SK-N-SH (cell line): ENCODE measurements around the gene MIXL1. TPM values are rescaled to one million over a fixed set of nuclear protein-coding genes. Genes with fewer than 3 reads are reported as not detected.

Source experiments
- CTCF ChIA-PET: fragments of 300-600, 350-600 bp; formaldehyde crosslinking; extraction: SDS; loops from one replicate; lab custom pipeline; 2021; lab: Yijun Ruan, JAX
- POLR2A ChIA-PET: fragments of 350-600 bp; sonication (Branson Sonifier 250); formaldehyde crosslinking; extraction: SDS; loops from one replicate; lab custom pipeline; 2020; ENCODE audit warnings: antibody characterized with exemption, inconsistent platforms; lab: Yijun Ruan, JAX
- DNase-seq: peaks from one replicate; pipeline ENCODE4 v3.0.0; 2012
- H2AFZ ChIP-seq: fragments of 200-600 bp; sonication (generic); 2 replicates; pipeline ENCODE4 v1.8.1; 2016; ENCODE audit warnings: antibody characterized with exemption, mild to moderate bottlenecking, low read depth
- H3F3A ChIP-seq: fragments of 200-600 bp; sonication (generic); replicated peaks from 2 replicates; pipeline ENCODE3; 2016; ENCODE audit warnings: antibody characterized with exemption, mild to moderate bottlenecking; ENCODE audit not compliant: insufficient read depth
- H3K27ac ChIP-seq, 2 experiments: fragments of 200-500 bp in 1 of 2; fragments of 200-600 bp in 1 of 2; sonication (Bioruptor generic) in 1 of 2; sonication (generic), shearing (Covaris generic) in 1 of 2; 2 replicates each; pipeline versions ENCODE4 v1.5.1 to v1.6.1; 2014 to 2016; ENCODE audit warnings: low read depth in 2 of 2, inconsistent platforms in 1 of 2, low read length in 1 of 2, mild to moderate bottlenecking in 1 of 2, mixed read lengths in 1 of 2
- H3K27me3 ChIP-seq: fragments of 200-600 bp; sonication (generic), shearing (Covaris generic); 2 replicates; pipeline ENCODE4 v1.6.1; 2016; ENCODE audit warnings: mixed run types; ENCODE audit not compliant: insufficient read depth
- H3K36me3 ChIP-seq, 2 experiments: fragments of 200-500 bp in 1 of 2; fragments of 200-600 bp in 1 of 2; sonication (Bioruptor generic) in 1 of 2; sonication (generic) in 1 of 2; replicated peaks in 1 of 2; 2 replicates each; pipeline versions ENCODE3 to v1.5.1; 2014 to 2016; ENCODE audit warnings: low read length in 1 of 2, mild to moderate bottlenecking in 1 of 2; ENCODE audit not compliant: insufficient read depth in 2 of 2, control insufficient read depth in 1 of 2
- H3K4me1 ChIP-seq, 2 experiments: fragments of 200-500 bp in 1 of 2; fragments of 200-600 bp in 1 of 2; sonication (Bioruptor generic) in 1 of 2; sonication (generic), shearing (Covaris generic) in 1 of 2; 2 replicates each; pipeline versions ENCODE4 v1.5.1 to v1.6.1; 2014 to 2016; ENCODE audit warnings: low read depth in 1 of 2, low read length in 1 of 2, mixed run types in 1 of 2; ENCODE audit not compliant: insufficient read depth in 2 of 2, control insufficient read depth in 1 of 2
- H3K4me2 ChIP-seq: fragments of 200-600 bp; sonication (generic), shearing (Covaris generic); 2 replicates; pipeline ENCODE4 v1.6.1; 2017; ENCODE audit warnings: mixed run types
- H3K4me3 ChIP-seq, 2 experiments: fragments of 200-500 bp in 1 of 2; fragments of 200-600 bp in 1 of 2; sonication (Bioruptor generic) in 1 of 2; sonication (generic), shearing (Covaris generic) in 1 of 2; 2 replicates each; pipeline versions ENCODE4 v1.5.1 to v1.8.1; 2014 to 2016; ENCODE audit warnings: low read depth in 2 of 2, inconsistent platforms in 1 of 2, low read length in 1 of 2, mild to moderate bottlenecking in 1 of 2, mixed read lengths in 1 of 2, moderate library complexity in 1 of 2
- H3K79me2 ChIP-seq: fragments of 200-600 bp; sonication (generic); 2 replicates; pipeline ENCODE4 v1.8.1; 2017; ENCODE audit warnings: mild to moderate bottlenecking; ENCODE audit not compliant: insufficient read depth
- H3K9ac ChIP-seq: fragments of 200-600 bp; sonication (generic); 2 replicates; pipeline ENCODE4 v1.6.1; 2017; ENCODE audit warnings: mixed run types
- H3K9me2 ChIP-seq: fragments of 200-600 bp; sonication (generic); 2 replicates; pipeline ENCODE4 v1.6.1; 2017; ENCODE audit warnings: mixed run types
- H3K9me3 ChIP-seq: fragments of 200-600 bp; sonication (generic); 2 replicates; pipeline ENCODE4 v1.6.1; 2017; ENCODE audit warnings: mixed run types, mild to moderate bottlenecking, moderate library complexity
- H4K20me1 ChIP-seq: fragments of 200-600 bp; sonication (generic); 2 replicates; pipeline ENCODE4 v1.6.1; 2017; ENCODE audit warnings: mild to moderate bottlenecking, mixed run types; ENCODE audit not compliant: insufficient read depth
- CTCF ChIP-seq: fragments of 200-600 bp; sonication (generic); IDR thresholded peaks from 2 replicates; pipeline ENCODE4 v1.6.1; 2017; ENCODE audit warnings: antibody characterized with exemption, mild to moderate bottlenecking, moderate library complexity
- EP300 ChIP-seq, 2 experiments: IDR thresholded peaks; 2 replicates each; pipeline versions ENCODE4 v1.4.0 to v1.6.1; 2012; ENCODE audit warnings: borderline replicate concordance in 1 of 2, low read depth in 1 of 2, low read length in 1 of 2
- FOXJ3 ChIP-seq: sonication (generic); formaldehyde crosslinking; IDR thresholded peaks from 2 replicates; pipeline ENCODE4 v1.5.1; 2020; ENCODE audit warnings: mild to moderate bottlenecking, missing genetic modification reagents
- GABPA ChIP-seq: IDR thresholded peaks from 2 replicates; pipeline ENCODE4 v1.4.0; 2012; ENCODE audit warnings: low read depth, mild to moderate bottlenecking
- IRF3 ChIP-seq: fragments of 150-350 bp; IDR thresholded peaks from 2 replicates; pipeline ENCODE4 v1.6.1; 2016; ENCODE audit warnings: mild to moderate bottlenecking, low read depth, low read length
- JUND ChIP-seq: IDR thresholded peaks from 2 replicates; pipeline ENCODE4 v1.4.0; 2012
- MEF2A ChIP-seq: IDR thresholded peaks from 2 replicates; pipeline ENCODE4 v1.4.0; 2012; ENCODE audit warnings: low read depth, borderline replicate concordance
- NRF1 ChIP-seq: IDR thresholded peaks from 2 replicates; pipeline ENCODE4 v1.6.1; 2012; ENCODE audit warnings: low read depth, mild to moderate bottlenecking, low read length
- RAD21 ChIP-seq: IDR thresholded peaks from 2 replicates; pipeline ENCODE4 v1.6.1; 2012; ENCODE audit warnings: mild to moderate bottlenecking, low read length
- RCOR1 ChIP-seq: fragments of 150-350 bp; IDR thresholded peaks from 2 replicates; pipeline ENCODE4 v1.6.1; 2017; ENCODE audit warnings: antibody characterized with exemption, low read length
- TEAD4 ChIP-seq: IDR thresholded peaks from 2 replicates; pipeline ENCODE4 v1.4.0; 2012; ENCODE audit warnings: mild to moderate bottlenecking, borderline replicate concordance; ENCODE audit not compliant: insufficient read depth
- YY1 ChIP-seq: IDR thresholded peaks from 2 replicates; pipeline ENCODE4 v1.4.0; 2012; ENCODE audit warnings: low read depth, mild to moderate bottlenecking
- ZBTB33 ChIP-seq: IDR thresholded peaks from 2 replicates; pipeline ENCODE4 v1.4.0; 2012; ENCODE audit warnings: low read depth, borderline replicate concordance
- WGBS: methylation state at CpG from one replicate; pipeline ENCODE4 v1.1.6; 2017; ENCODE audit warnings: low lambda C conversion rate; 5-methylcytosine and 5-hydroxymethylcytosine counted together
- polyA plus RNA-seq, 3 experiments: library from polyadenylated mRNA; depleted of rRNA; stranded (reverse); fragments of >200 nt; gene quantifications; 2 replicates each; pipeline ENCODE4 v1.2.3, GENCODE V29; 2012

The MIXL1 gene
- polyA plus RNA-seq, 1 of the 3 experiments (the other 2 are of a cell fraction) = 0.03 TPM

GRCh38 chr1:226203240-226203639, 20.2 kb upstream of the MIXL1 start:
- ChIA-PET CTCF (interaction anchor here (0.9 to 7.7 kb wide), 4 partner anchors 25 to 945 kb away, joined by 3 to 126 read pairs (median 4); no protein-coding TSS in a partner anchor), POLR2A (no interaction called here)
- no peak overlapping the region for H3K4me3 ChIP-seq
- H2AFZ ChIP-seq = no peak overlapping the region
- no peak overlapping the region for H3K9ac ChIP-seq
- no peak overlapping the region for H3K4me2 ChIP-seq
- TF ChIP-seq TEAD4 = no peak
- peaks cover 2% of the 10 kb centered on the region for H3F3A ChIP-seq
- 71% methylated on average over 1 of the region's 1 CpG for WGBS
- H3K36me3 ChIP-seq = no peaks in the 10 kb centered on the region
- H3K9me3 ChIP-seq = no peaks in the 10 kb centered on the region
- H3K9me2 ChIP-seq = no peaks in the 10 kb centered on the region
- DNase-seq = no peak
- H4K20me1 ChIP-seq = no peaks in the 10 kb centered on the region
- H3K27ac ChIP-seq = no peak overlapping the region
- H3K27me3 ChIP-seq = no peaks in the 10 kb centered on the region; the same call in 1 of the 2 replicates
- H3K79me2 ChIP-seq = no peaks in the 10 kb centered on the region
- no peaks in the 10 kb centered on the region for H3K4me1 ChIP-seq

- H3K9ac ChIP-seq = no peak overlapping the region
- no peak overlapping the region for H3K4me3 ChIP-seq
- no peaks in the 10 kb centered on the region for H3K9me3 ChIP-seq
- no peaks in the 10 kb centered on the region for H3K36me3 ChIP-seq
- no peak for DNase-seq
- no peak overlapping the region for H3K27ac ChIP-seq
- no peaks in the 10 kb centered on the region; the same call in 1 of the 2 replicates for H3K27me3 ChIP-seq
- H3F3A ChIP-seq = peaks cover 2% of the 10 kb centered on the region
- H3K4me1 ChIP-seq = no peaks in the 10 kb centered on the region
- no peaks in the 10 kb centered on the region for H4K20me1 ChIP-seq
- no peak overlapping the region for H2AFZ ChIP-seq
- no peak overlapping the region for H3K4me2 ChIP-seq
- no peaks in the 10 kb centered on the region for H3K79me2 ChIP-seq
- no peaks in the 10 kb centered on the region for H3K9me2 ChIP-seq
- TF ChIP-seq YY1 (no peak), MEF2A (no peak), JUND (no peak)
- TF ChIP-seq, all 33 proteins: peak for 0
- ChIA-PET CTCF (interaction anchor here (0.9 to 7.7 kb wide), 2 partner anchors 80 to 944 kb away, joined by 3 to 126 read pairs; no protein-coding TSS in a partner anchor), POLR2A (no interaction called here)
- 81% methylated on average over 4 of the region's 4 CpGs for WGBS
These were observed 19.8 kb upstream of the MIXL1 start for GRCh38 chr1:226203655-226204054.

GRCh38 chr1:226204198-226204597, 19.3 kb upstream of the MIXL1 start:
- Histone ChIP-seq H3K9ac (no peak overlapping the region), H3K79me2 (no peaks in the 10 kb centered on the region), H3K4me3 (no peak overlapping the region), H3K27me3 (no peaks in the 10 kb centered on the region; the same call in 1 of the 2 replicates), H2AFZ (no peak overlapping the region), H3K4me1 (no peaks in the 10 kb centered on the region), H4K20me1 (no peaks in the 10 kb centered on the region), H3K9me3 (no peaks in the 10 kb centered on the region), H3F3A (peaks cover 2% of the 10 kb centered on the region), H3K36me3 (no peaks in the 10 kb centered on the region), H3K4me2 (no peak overlapping the region), H3K27ac (no peak overlapping the region), H3K9me2 (no peaks in the 10 kb centered on the region)
- CTCF ChIA-PET = interaction anchor here (0.8 to 0.9 kb wide), 2 partner anchors 79 to 129 kb away, joined by 3 to 5 read pairs; no protein-coding TSS in a partner anchor
- POLR2A ChIA-PET = no interaction called here
- DNase-seq = no peak
- no peak for TF ChIP-seq YY1
- TF ChIP-seq ZBTB33 = no peak
- no peak for TF ChIP-seq NRF1
- no peak for TF ChIP-seq CTCF
- TF ChIP-seq IRF3 = no peak
- no peak for TF ChIP-seq RCOR1
- no peak for TF ChIP-seq EP300 (IDR thresholded peaks at IDR 0.05; ENCODE audit: borderline replicate concordance in 1 of 2, low read depth in 1 of 2, low read length in 1 of 2)
- no peak for TF ChIP-seq RAD21
- TF ChIP-seq MEF2A = no peak
- TF ChIP-seq FOXJ3 (CRISPR knock-in tag) = no peak
- TF ChIP-seq JUND = no peak
- no peak for TF ChIP-seq GABPA
